Measurements from ENCODE around the gene C10orf62. TPM values are rescaled to one million over a fixed set of nuclear protein-coding genes. Genes with fewer than 3 reads are reported as not detected.

The C10orf62 gene
- total RNA-seq, 1 experiment from 2014 or later: not detected

DNA sequence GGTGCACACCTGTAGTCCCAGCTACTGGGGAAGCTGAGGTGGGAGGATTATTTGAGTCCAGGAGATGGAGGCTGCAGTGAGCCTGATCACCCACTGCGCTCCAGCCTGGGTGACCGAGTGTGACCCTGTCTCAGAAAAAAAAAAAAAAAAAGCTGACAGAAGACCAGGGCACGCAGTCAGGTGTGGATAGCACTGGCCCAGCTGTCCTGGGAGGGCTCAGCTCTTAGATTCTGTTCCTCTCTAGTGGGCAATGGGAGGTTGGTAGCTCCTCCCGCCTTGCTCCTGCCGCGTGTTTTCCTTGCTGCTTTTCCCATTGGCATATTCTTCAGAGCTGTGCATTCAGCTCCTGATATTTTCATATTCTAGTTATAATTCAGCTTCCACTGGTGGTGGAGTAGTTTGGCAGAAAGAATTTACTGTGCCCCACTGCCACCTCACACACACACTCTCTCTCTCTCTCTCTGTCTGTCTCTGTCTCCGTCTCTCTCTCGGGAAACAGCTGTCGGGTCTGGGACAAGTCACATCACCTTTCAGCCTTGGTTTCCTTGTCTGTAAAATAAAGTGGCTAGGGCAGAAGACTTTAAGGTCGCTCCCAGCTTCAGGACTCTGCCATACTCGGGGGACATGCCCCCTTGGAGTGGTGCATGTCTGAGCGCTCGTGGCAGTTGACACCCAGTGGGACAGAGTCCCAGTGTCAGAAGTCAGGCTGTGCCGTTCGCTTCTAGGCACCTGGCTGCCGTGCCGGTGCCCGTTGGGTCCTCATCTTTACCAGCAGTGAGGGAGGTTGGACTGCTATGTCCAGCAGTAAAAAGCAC is 42.9 kb upstream of the C10orf62 start:
- CTCF ChIA-PET: no interaction called here
- Histone ChIP-seq H3K27me3 (ENCODE audit: control insufficient read depth, insufficient read depth, low read length) (no peaks in the 10 kb centered on the region), H3K4me1 (ENCODE audit: control insufficient read depth, insufficient read depth, low read length) (peaks cover 55% of the 10 kb centered on the region), H3K27ac (ENCODE audit: low read length) (peak overlapping the region; percentile 55; the same call in 1 of the 2 replicates), H3K4me3 (ENCODE audit: low read depth in 2 of 2, low read length in 2 of 2) (no peak overlapping the region), H3K9me3 (ENCODE audit: control insufficient read depth, insufficient read depth, low read depth, low read length) (no peaks in the 10 kb centered on the region), H3K36me3 (ENCODE audit: control insufficient read depth, insufficient read depth, low read length) (no peaks in the 10 kb centered on the region)
- DNase-seq (ENCODE audit: low read depth, low spot score): no peak
- intact Hi-C loops (cut with micrococcal nuclease; ENCODE audit: unreplicated experiment) (no loop called here), in situ Hi-C loops (cut with HindIII; ENCODE audit: low pct_unique_long_range_greater_than_20kb, low sequenced_read_pairs) (no loop called here)
- ATAC-seq: no peak
- POLR2A ChIA-PET: interaction anchor here (0.6 kb wide), 1 partner anchor 127 kb away, joined by 3 read pairs; no protein-coding TSS in a partner anchor
- BruUV-seq (replicated peaks): no TSS peak
- TF ChIP-seq REST (IDR thresholded peaks at IDR 0.05; ENCODE audit: insufficient read depth in 1 of 2, low read depth in 2 of 2, low read length in 1 of 2) (no peak), POLR2AphosphoS5 (IDR thresholded peaks at IDR 0.05; ENCODE audit: low read depth, low read length) (no peak), CTCF (IDR thresholded peaks at IDR 0.05) (no peak), TCF7L2 (IDR thresholded peaks at IDR 0.05; ENCODE audit: low read depth, low read length) (no peak), SIN3A (IDR thresholded peaks at IDR 0.05; ENCODE audit: borderline replicate concordance, insufficient read depth, low read depth, low read length) (no peak)

DNA sequence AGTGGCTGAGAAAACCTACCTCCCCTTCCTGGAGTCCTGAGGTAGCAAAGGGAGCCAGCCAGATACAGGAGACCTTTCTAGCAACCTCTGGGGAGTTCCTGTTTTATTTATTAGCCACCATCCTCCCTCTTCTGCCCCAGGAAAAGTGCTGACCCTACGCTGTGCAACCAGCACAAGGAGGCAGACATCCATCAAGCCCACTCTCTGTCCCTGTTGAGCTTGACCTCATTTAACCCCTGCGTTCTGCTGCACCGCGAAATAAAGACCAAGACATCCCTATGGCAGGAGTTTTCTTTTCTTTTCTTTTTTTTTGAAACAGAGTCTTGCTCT is 42.3 kb upstream of the C10orf62 start:
- no peak for ATAC-seq
- Histone ChIP-seq H3K27ac (ENCODE audit: low read length) (peak overlapping the region; percentile 55; the same call in 1 of the 2 replicates), H3K4me3 (ENCODE audit: low read depth in 2 of 2, low read length in 2 of 2) (no peak overlapping the region), H3K4me1 (ENCODE audit: control insufficient read depth, insufficient read depth, low read length) (peaks cover 49% of the 10 kb centered on the region), H3K27me3 (ENCODE audit: control insufficient read depth, insufficient read depth, low read length) (no peaks in the 10 kb centered on the region), H3K36me3 (ENCODE audit: control insufficient read depth, insufficient read depth, low read length) (no peaks in the 10 kb centered on the region), H3K9me3 (ENCODE audit: control insufficient read depth, insufficient read depth, low read depth, low read length) (no peaks in the 10 kb centered on the region)
- intact Hi-C loops (cut with micrococcal nuclease; ENCODE audit: unreplicated experiment): no loop called here
- no TSS peak for BruUV-seq (replicated peaks)
- in situ Hi-C loops (cut with HindIII; ENCODE audit: low pct_unique_long_range_greater_than_20kb, low sequenced_read_pairs): no loop called here
- ChIA-PET CTCF (no interaction called here), POLR2A (no interaction called here)
- no peak for TF ChIP-seq POLR2AphosphoS5 (IDR thresholded peaks at IDR 0.05; ENCODE audit: low read depth, low read length)
- no peak for TF ChIP-seq TCF7L2 (IDR thresholded peaks at IDR 0.05; ENCODE audit: low read depth, low read length)
- no peak for TF ChIP-seq SIN3A (IDR thresholded peaks at IDR 0.05; ENCODE audit: borderline replicate concordance, insufficient read depth, low read depth, low read length)
- TF ChIP-seq CTCF (IDR thresholded peaks at IDR 0.05): no peak
- no peak for TF ChIP-seq REST (IDR thresholded peaks at IDR 0.05; ENCODE audit: insufficient read depth in 1 of 2, low read depth in 2 of 2, low read length in 1 of 2)
- DNase-seq (ENCODE audit: low read depth, low spot score): no peak
